Fibroblast of villous mesenchyme (primary cell): ENCODE results near the gene CCDC8. TPM values are rescaled to one million over a fixed set of nuclear protein-coding genes. Genes with fewer than 3 reads are reported as not detected.

Experiments
- DNase-seq: peaks from one replicate; pipeline ENCODE4 v3.0.0-alpha.2; 2010; ENCODE audit warnings: low read depth
- H3K4me3 ChIP-seq: 2 replicates; pipeline ENCODE4 v1.5.1; 2011; ENCODE audit warnings: low read depth, mild to moderate bottlenecking, low read length
- CTCF ChIP-seq: IDR thresholded peaks from 2 replicates; pipeline ENCODE4 v1.5.1; 2012; ENCODE audit warnings: low read depth, mild to moderate bottlenecking, low read length; ENCODE audit not compliant: insufficient read depth
- total RNA-seq: library from RNA; depleted of rRNA; stranded (reverse); fragments of >200 nt; gene quantifications from 2 replicates; pipeline ENCODE4 v1.2.3, GENCODE V29; 2012

The CCDC8 gene
- total RNA-seq, 1 donor = 8.6 TPM

- TF ChIP-seq CTCF = no peak
- no peak overlapping the region for H3K4me3 ChIP-seq
- DNase-seq = no peak
Observed at GRCh38 chr19:46373491-46374359, 39.6 kb downstream of the CCDC8 start.

- no peak for DNase-seq
- TF ChIP-seq CTCF = peak; percentile 17
- H3K4me3 ChIP-seq = no peak overlapping the region
Observed at GRCh38 chr19:46372901-46373490, 40.4 kb downstream of the CCDC8 start.

- no peak overlapping the region for H3K4me3 ChIP-seq
- no peak for DNase-seq
- TF ChIP-seq CTCF = no peak
Observed at GRCh38 chr19:46371371-46371901, 41.9 kb downstream of the CCDC8 start.

- no peak for DNase-seq
- no peak for TF ChIP-seq CTCF
- no peak overlapping the region for H3K4me3 ChIP-seq
Observed at GRCh38 chr19:46369817-46370216, 43.5 kb downstream of the CCDC8 start.

GRCh38 chr19:46368116-46368515 lies 45.2 kb downstream of the CCDC8 start:
- no peak for TF ChIP-seq CTCF
- no peak for DNase-seq
- H3K4me3 ChIP-seq = no peak overlapping the region

GRCh38 chr19:46367426-46367825 lies 45.9 kb downstream of the CCDC8 start:
- DNase-seq = no peak
- TF ChIP-seq CTCF = no peak
- no peak overlapping the region for H3K4me3 ChIP-seq
